ENCODE results near the gene HOXB3.
"Not testable (repeated sequence)": the region's sequence is repeated elsewhere in the genome, so short reads cannot be mapped to it uniquely, and the experiment has no call there.

HOXB3 gene

GRCh38 chr17:48542114-48542656, 47.9 kb downstream of the HOXB3 start:
- no peak for DNase-seq

- DNase-seq: no peak
Measured at GRCh38 chr17:48541577-48542113, 48.4 kb downstream of the HOXB3 start.

GRCh38 chr17:48541036-48541576, 48.9 kb downstream of the HOXB3 start:
- no peak for DNase-seq

- DNase-seq: no peak
Measured at GRCh38 chr17:48540213-48540612, 49.8 kb downstream of the HOXB3 start.

- DNase-seq: no peak
Measured at GRCh38 chr17:48539177-48539576, 50.9 kb downstream of the HOXB3 start.

GRCh38 chr17:48537316-48537715, 52.7 kb downstream of the HOXB3 start:
- DNase-seq: no peak

GRCh38 chr17:48535793-48536559, 54.1 kb downstream of the HOXB3 start:
- DNase-seq: not testable (repeated sequence)

GRCh38 chr17:48532261-48532660, 57.8 kb downstream of the HOXB3 start:
- DNase-seq: no peak

- no peak for DNase-seq
Measured at GRCh38 chr17:48530887-48531272, 59.2 kb downstream of the HOXB3 start, which contains the start of gene HOXB1. HOXB1 (minus strand) TSS chr17:48531011; CDS start chr17:48530904, 107 bp downstream.

- no peak for DNase-seq
Measured at GRCh38 chr17:48530208-48530886, 59.7 kb downstream of the HOXB3 start.

- no peak for DNase-seq
Measured at GRCh38 chr17:48529683-48530009, 60.4 kb downstream of the HOXB3 start.

GRCh38 chr17:48528936-48529682, 60.9 kb downstream of the HOXB3 start:
- no peak for DNase-seq

GRCh38 chr17:48528153-48528935, 61.7 kb downstream of the HOXB3 start:
- DNase-seq: no peak

GRCh38 chr17:48527547-48527932, 62.5 kb downstream of the HOXB3 start:
- DNase-seq: no peak

GRCh38 chr17:48526608-48527546, 63.2 kb downstream of the HOXB3 start:
- no peak for DNase-seq

GRCh38 chr17:48523010-48523409, 67.0 kb downstream of the HOXB3 start:
- no peak for DNase-seq

GRCh38 chr17:48522031-48522653, 67.9 kb downstream of the HOXB3 start:
- DNase-seq: no peak

GRCh38 chr17:48520631-48521079, 69.4 kb downstream of the HOXB3 start:
- DNase-seq: no peak

- DNase-seq: no peak
Measured at GRCh38 chr17:48519427-48519826, 70.6 kb downstream of the HOXB3 start.

- no peak for DNase-seq
Measured at GRCh38 chr17:48517478-48517877, 72.6 kb downstream of the HOXB3 start.

Data from GDM1 (cell line).